ENCODE results near the gene RPL13A.

Gene RPL13A

DNA sequence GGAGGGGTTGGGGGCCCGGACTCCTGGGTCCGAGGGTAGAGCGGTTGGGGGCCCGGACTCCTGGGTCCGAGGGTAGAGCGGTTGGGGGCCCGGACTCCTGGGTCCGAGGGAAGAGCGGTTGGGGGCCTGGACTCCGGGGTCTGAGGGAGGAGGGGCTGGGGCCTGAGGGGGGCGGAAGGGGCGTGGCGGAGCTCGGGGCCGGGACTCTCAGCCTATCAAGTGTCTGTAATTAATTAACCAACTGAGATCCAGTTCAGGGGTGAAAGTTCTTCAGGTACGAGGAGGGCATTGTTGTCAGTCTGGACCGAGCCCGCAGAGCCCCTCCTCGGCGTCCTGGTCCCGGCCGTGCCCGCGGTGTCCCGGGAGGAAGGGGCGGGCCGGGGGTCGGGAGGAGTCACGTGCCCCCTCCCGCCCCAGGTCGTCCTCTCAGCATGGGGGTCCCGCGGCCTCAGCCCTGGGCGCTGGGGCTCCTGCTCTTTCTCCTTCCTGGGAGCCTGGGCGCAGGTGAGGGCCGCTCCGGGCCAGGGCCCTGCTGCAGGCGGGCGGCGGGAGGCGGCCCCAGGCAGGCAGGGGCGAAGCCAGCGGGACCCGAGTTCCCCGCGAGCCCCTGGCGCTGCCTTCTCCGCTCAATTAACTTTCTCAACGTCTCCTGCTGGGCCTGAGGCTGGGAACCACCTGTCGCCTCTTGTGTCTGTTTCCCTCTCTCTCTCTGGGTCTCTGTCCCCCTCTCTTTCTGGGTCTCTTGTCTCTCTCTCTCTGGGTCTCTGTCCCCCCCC, 25.8 kb downstream of the RPL13A start:
- peak; percentile 87 for DNase-seq

DNA sequence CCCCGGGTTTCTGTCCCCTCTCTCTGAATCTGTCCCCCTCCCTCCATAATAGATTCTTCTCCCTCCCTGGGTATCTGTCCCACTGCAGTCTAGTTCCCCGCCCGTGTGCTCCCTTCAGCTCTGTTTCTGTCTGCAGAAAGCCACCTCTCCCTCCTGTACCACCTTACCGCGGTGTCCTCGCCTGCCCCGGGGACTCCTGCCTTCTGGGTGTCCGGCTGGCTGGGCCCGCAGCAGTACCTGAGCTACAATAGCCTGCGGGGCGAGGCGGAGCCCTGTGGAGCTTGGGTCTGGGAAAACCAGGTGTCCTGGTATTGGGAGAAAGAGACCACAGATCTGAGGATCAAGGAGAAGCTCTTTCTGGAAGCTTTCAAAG, 26.3 kb downstream of the RPL13A start:
- DNase-seq, result peak; percentile 78

DNA sequence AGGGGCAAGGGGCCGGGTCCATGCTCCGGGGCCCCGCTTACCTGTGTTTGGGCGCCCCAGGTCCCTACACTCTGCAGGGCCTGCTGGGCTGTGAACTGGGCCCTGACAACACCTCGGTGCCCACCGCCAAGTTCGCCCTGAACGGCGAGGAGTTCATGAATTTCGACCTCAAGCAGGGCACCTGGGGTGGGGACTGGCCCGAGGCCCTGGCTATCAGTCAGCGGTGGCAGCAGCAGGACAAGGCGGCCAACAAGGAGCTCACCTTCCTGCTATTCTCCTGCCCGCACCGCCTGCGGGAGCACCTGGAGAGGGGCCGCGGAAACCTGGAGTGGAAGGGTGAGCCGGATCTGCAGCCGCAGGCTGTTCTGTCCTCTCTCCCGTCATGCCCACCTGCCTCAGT, 26.7 kb downstream of the RPL13A start:
- peak; percentile 57 for DNase-seq

DNA sequence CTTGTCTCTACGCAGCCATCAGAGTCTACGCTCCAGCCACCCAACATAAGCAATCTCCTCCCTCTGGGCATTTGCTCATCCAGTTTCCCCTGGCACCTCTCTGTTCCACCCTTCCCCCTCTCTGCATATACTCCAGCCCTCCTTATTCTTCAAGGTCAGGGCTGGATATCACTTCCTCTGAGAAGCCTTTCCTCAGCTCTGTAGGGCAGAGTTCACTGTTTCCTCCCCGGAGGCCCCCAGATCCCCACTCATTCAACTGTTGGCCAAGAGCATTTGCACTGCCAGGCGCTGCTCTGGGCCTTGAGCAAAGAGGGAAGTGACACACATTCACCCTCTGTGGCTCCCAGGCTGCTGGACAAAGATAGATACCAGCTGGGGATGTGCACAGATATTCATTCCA, 28.4 kb downstream of the RPL13A start:
- DNase-seq, result no peak

DNA sequence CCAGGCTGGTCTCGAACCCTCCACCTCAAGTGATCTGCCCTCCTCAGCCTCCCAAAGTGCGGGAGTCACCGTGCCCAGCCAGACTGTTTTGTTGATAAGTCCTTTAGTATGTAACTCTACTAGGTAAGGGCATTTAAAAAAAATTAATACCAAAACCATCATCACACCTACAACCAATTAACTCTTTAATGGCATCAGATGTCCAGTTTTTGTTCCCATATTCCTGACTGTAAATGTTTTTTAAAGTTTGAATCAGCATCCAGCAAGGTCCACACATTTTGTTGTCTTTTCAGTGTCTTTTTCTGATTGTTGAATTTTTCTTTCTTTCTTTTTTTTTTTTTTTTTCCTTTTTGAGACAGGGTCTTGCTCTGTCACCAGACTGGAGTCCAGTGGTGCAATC, 30.6 kb downstream of the RPL13A start:
- DNase-seq, result no peak

DNA sequence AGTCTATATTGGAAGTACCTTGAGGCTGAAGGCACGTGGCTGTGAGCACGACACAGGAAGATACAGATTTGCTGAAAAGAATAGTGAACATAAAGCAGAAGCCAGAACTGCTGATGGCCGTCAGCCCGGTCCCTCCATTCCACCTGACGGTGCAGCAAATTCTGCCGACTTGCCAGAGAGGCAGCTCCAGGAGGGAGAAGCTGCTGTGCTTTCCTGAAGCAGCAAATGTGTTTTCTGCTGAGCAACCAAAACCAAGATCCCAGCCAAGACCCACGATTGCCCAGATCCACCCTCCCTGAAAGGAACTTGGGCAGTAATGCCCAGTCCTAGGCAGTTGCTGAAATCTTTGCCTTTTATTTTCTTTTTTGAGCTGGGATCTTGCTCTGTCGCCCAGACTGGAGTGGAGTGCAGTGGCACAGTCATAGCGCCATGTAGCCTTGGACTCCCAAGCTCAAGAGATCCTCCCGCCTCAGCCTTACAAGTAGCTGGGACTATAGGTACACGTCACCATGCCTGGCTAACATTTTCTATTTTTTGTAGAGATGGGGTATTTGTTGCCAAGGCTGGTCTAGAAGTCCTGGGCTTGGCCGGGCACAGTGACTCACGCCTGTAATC, 33.4 kb downstream of the RPL13A start:
- DNase-seq, result no peak

DNA sequence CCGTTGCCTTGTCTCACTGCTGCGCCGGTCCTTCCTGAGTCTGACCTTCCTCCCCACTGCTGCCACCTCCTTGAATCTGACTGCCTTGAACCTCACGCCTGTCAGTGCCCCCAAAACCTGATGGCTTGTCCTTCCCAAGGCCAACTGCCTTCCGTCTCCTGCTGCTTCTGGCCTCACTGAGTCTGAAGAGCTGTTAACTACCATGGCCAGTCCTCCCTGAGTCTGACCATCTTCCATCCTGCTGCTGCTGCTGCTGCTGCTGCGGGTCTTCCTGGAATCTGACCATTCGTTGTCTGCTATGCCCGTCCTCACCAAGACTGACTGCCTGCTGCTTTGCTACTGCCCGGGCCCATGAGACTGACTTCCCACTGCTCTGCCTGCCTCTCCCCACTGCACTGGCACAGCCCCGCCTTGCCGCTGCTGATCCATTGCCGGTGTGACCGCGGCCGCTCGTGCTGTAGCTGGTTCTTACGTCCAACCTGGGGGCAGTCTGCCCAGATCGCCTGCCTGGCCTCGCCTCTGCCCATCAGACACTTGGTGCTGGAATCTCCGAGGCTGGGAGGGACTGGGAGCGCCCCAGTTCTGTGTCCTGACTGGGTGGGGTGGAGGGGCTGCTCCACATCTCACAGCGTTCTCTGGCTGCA, 37.5 kb downstream of the RPL13A start:
- DNase-seq, result no peak

DNA sequence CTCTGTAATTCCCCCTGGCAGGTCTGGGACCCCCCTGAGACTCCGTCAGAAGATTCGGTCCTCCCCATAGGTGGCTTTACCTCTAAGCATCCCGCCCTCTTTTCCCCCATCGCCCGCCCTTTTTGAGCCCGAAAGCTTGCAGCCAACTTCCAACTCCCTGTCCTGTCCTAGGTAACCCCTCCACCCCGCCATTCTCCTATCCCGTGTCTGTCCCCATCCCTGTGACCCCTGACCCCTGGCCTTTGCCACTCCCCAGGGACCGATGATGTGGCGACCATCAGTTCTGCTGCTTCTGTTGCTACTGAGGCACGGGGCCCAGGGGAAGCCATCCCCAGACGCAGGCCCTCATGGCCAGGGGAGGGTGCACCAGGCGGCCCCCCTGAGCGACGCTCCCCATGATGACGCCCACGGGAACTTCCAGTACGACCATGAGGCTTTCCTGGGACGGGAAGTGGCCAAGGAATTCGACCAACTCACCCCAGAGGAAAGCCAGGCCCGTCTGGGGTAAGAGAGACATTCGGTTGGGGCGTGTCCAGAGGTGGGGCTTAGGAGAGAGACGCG, 40.9 kb downstream of the RPL13A start:
- DNase-seq, result no peak

DNA sequence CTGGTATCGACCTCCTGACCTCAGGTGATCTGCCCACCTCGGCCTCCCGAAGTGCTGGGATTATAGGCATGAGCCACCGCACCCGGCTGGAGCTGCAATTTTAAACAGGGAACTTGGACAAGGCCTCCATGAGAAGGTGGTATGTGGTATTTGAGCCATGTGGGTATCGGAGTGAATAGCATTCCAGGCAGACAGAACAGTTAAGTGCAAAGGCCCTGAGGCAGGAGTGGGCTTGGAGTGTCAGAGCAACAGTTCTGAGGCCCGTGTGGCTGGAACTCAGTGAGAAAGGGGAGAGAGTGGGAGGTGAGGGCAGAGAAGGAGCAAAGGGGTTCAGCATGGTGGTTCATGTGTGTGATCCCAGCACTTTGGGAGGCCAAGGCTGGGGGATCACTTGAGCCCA, 43.3 kb downstream of the RPL13A start:
- DNase-seq, result no peak

DNA sequence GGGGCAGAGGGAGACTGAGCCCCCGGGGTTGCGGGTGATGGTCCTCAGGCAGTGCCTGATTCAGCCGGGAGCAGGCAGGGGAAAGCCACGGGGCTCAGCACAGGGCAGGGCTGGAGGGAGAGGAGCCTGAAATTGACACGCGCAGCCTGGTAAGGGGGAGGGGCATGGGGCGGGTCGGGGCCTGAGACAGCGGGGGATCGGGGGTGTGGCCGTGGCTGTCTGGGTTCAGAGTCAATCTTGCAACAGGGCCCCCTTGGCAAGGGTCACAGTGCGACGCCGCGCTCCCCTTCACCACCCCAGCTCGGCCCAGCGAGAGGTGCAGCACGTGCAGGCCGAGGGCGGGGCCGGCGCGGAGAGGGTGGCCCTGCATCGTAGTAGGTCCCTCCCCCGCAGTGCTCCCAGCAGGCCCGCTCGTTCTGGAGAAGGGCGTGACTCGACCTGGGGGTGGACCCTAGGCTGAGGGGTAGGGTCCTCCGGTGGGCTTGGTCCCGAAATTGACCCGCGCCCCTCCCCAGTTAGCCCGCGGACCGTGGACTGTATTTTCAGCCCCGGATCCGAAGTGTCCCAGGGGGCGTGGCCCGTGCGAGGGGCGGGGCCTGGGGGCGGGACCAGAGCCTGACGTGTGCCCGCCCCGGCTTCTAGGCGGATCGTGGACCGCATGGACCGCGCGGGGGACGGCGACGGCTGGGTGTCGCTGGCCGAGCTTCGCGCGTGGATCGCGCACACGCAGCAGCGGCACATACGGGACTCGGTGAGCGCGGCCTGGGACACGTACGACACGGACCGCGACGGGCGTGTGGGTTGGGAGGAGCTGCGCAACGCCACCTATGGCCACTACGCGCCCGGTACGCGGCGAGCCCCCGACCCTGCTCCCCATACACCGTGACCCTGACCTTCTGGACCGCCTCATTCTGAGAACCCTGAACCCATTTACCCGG, 46.4 kb downstream of the RPL13A start:
- peak; percentile 75 for DNase-seq

DNA sequence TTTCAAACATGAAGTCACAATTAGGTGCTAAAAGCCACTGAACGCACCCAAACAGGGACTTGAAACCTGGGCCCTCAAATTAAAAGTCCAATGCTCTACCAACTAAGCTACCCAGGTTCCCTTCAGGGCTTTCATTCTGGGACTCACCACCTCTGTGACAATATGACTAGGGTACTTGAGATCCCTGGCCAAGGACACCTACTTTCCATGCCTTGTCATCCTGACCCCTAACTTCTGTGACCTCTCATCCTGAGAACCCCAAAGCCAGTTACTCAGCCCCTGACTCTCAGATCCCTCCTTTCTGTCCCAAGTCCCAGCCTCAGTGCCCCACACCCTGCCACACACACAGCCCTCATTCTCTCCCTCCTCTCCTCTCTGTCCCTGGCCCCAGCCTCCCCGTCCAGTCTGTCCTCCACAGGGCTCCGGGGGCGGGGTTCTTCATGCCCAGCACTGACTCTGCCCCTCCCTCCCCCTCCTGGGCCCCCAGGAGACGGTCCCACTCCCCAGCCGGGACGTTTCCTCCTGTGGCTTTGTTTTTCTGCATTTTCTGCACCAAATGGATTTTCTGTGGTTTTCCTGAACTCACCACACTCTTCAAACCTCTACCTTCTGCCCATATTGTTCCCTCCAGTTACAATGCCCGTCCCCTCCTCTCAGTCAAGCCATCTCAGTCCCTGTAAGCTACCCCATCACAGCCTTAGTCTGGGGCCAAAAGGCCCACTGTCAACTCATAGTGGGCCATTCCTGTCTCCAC, 47.4 kb downstream of the RPL13A start:
- no peak for DNase-seq

DNA sequence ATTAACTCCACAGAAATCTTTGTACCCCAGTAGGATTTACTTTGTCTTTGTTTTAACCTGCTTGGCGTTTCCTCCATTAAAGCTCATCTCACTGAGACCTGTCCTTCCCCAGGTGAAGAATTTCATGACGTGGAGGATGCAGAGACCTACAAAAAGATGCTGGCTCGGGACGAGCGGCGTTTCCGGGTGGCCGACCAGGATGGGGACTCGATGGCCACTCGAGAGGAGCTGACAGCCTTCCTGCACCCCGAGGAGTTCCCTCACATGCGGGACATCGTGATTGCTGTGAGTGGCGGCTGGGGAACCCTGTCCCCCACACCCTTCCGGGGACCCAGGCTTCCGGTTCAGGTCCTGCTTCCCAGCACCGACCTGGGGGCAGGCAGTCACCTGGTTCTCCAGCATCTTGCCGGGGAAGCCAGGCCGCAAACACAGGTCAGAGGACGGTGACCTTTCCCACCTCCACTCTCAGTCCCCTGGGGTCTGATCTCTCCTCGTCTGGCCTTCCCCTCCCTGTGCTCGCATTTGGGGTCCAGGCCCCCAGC, 49.6 kb downstream of the RPL13A start:
- no peak for DNase-seq

DNA sequence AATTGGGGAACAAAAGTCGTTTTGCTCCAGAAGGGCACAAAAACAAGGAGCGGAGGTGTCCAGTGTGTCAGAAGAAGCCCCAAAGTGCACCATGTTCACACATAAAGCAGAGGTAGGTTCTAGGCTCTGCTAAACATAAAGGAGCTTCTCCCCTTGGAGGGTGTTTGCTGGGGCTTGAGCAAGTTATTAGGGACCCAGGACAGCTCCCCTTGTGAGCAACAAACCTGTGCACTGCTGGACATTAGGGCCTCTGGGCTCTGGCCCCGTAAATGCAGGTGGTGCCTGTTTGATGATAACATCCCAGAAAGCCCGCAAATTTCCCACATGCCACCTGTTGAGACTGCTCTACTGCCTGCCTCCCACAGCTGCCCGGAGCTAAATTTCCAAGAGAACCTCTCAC, 51.2 kb downstream of the RPL13A start:
- no peak for DNase-seq

DNA sequence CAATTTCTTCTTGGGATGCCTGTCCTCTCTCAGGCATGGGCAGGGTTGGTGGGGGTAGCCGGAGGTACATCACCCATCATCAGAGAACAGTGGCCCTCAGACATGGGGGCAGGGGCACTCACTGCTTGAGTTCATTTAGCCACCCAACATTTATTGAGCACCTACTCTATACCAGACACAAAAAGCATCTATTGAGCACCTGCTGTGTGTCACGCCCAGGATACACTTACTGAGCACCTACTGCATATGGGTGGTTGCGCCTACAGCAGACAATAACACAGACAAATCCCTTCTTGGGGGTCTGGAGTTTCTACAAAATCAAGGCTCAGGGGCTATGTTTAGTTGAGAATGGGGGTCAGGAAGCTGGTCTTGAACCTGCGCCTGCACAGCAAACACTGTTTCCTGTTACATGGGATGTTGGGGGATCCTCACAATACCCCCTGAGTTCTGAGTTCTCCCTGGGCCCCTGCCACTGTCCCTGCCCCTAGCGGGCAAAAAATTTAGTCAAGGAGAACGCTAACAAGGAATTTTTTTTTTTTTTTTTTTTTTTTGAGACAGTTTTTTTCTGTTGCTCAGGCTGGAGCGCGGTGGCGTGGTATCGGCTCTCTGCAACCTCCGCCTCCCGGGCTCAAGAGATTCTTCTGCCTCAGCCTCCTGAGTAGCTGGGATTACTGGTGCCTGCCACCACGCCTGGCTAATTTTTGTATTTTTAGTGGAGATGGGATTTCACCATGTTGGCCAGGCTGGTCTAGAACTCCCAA, 52.0 kb downstream of the RPL13A start:
- DNase-seq, result no peak

All from NCI-H146 (cell line).